Activated CD8-positive, alpha-beta T cell treated with anti-CD3 and anti-CD28 coated beads for 36 hours (primary cell): ENCODE measurements around the gene RAD21L1. TPM values are rescaled to one million over a fixed set of nuclear protein-coding genes. Genes with fewer than 3 reads are reported as not detected.

Experiments
- ATAC-seq: fragments of 200-7000 bp; cut with Tn5 transposase; one replicate; pipeline ENCODE4 v1.10.0; 2021; ENCODE audit warnings: mild to moderate bottlenecking, moderate library complexity
- CTCF ChIA-PET: fragments of 350-600 bp; sonication (Branson Sonifier 250); formaldehyde crosslinking; loops from one replicate; lab custom pipeline; 2021; ENCODE audit warnings: antibody characterized with exemption; lab: Charles Lee
- POLR2A ChIA-PET: fragments of 350-600 bp; sonication (Branson Sonifier 250); formaldehyde crosslinking; loops from one replicate; lab custom pipeline; 2021; ENCODE audit warnings: antibody characterized with exemption; lab: Charles Lee
- DNase-seq: peaks from one replicate; pipeline ENCODE4 v3.0.0-alpha.2; 2020
- H3K27ac Mint-ChIP-seq: one replicate; pipeline ENCODE4 v1.8.0; 2021; ENCODE audit warnings: mild to moderate bottlenecking, mixed read lengths
- H3K27me3 Mint-ChIP-seq: one replicate; pipeline ENCODE4 v1.8.0; 2021; ENCODE audit warnings: mixed read lengths
- H3K36me3 Mint-ChIP-seq: one replicate; pipeline ENCODE4 v1.8.0; 2021; ENCODE audit warnings: low read depth, mixed read lengths
- H3K4me1 Mint-ChIP-seq: one replicate; pipeline ENCODE4 v1.8.0; 2021; ENCODE audit warnings: low read depth, mixed read lengths
- H3K4me3 Mint-ChIP-seq: one replicate; pipeline ENCODE4 v1.8.0; 2021; ENCODE audit warnings: mild to moderate bottlenecking, moderate library complexity, mixed read lengths
- H3K9me3 Mint-ChIP-seq: one replicate; pipeline ENCODE4 v1.8.0; 2021; ENCODE audit warnings: mixed read lengths
- intact Hi-C: fragments of 100-400 bp; cut with micrococcal nuclease; formaldehyde crosslinking; loops from one replicate; pipeline ENCODE4 v1.10.0; 2022
- total RNA-seq, 2 experiments: library from RNA; stranded (reverse); gene quantifications; one replicate each; pipeline ENCODE4 v1.2.3, GENCODE V29; 2021
- TF ChIP-seq, protein P1 (sequence below): fragments of 200-600 bp; IDR thresholded peaks from one replicate; pipeline ENCODE4 v1.8.0; 2022; ENCODE audit warnings: antibody characterized with exemption, mild to moderate bottlenecking

Gene RAD21L1
- total RNA-seq, 2 experiments from 2014 or later = 0.18 to 0.25 TPM

DNA sequence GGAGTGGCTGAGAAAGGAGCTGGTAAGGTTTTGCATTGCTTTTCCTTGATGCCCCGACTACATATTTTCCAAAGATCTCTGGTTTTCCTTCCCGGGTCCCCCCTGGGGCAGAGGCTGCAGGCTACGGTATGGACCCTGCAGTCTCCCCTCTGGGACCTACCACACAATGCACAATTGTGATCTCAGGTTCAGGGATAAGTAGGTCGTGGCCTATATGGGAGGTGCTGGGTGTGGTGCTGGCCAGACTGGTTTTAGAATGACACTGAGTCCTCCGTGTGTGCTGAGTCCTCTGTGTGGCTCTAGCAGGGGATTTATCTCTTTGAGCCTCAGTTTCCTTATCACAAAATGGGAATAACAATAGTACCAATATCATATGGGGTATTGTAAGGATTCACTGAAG, 22.2 kb upstream of the RAD21L1 start:
- no peak for ATAC-seq
- ChIA-PET CTCF (interaction anchor here (2.1 kb wide), 1 partner anchor 9 kb away, joined by 8 read pairs; no protein-coding TSS in a partner anchor), POLR2A (no interaction called here)
- TF ChIP-seq, protein P1, sequence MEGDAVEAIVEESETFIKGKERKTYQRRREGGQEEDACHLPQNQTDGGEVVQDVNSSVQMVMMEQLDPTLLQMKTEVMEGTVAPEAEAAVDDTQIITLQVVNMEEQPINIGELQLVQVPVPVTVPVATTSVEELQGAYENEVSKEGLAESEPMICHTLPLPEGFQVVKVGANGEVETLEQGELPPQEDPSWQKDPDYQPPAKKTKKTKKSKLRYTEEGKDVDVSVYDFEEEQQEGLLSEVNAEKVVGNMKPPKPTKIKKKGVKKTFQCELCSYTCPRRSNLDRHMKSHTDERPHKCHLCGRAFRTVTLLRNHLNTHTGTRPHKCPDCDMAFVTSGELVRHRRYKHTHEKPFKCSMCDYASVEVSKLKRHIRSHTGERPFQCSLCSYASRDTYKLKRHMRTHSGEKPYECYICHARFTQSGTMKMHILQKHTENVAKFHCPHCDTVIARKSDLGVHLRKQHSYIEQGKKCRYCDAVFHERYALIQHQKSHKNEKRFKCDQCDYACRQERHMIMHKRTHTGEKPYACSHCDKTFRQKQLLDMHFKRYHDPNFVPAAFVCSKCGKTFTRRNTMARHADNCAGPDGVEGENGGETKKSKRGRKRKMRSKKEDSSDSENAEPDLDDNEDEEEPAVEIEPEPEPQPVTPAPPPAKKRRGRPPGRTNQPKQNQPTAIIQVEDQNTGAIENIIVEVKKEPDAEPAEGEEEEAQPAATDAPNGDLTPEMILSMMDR = no peak
- Mint-ChIP-seq H3K9me3 (no peaks in the 10 kb centered on the region), H3K27me3 (no peaks in the 10 kb centered on the region), H3K36me3 (no peaks in the 10 kb centered on the region), H3K27ac (no peak overlapping the region), H3K4me1 (peaks cover 4% of the 10 kb centered on the region), H3K4me3 (no peak overlapping the region)
- no peak for DNase-seq
- intact Hi-C loops = no loop called here

- TF ChIP-seq, protein P1 = no peak
- Mint-ChIP-seq H3K9me3 (no peaks in the 10 kb centered on the region), H3K4me3 (no peak overlapping the region), H3K4me1 (peaks cover 4% of the 10 kb centered on the region), H3K27ac (no peak overlapping the region), H3K36me3 (no peaks in the 10 kb centered on the region), H3K27me3 (no peaks in the 10 kb centered on the region)
- ChIA-PET CTCF (interaction anchor here (1.5 to 2.1 kb wide), 2 partner anchors 9 to 386 kb away, joined by 4 to 8 read pairs; no protein-coding TSS in a partner anchor), POLR2A (no interaction called here)
- intact Hi-C loops = no loop called here
- DNase-seq (no peak), ATAC-seq (no peak)
Observed at GRCh38 chr20:1204113-1204512, 21.7 kb upstream of the RAD21L1 start.

DNA sequence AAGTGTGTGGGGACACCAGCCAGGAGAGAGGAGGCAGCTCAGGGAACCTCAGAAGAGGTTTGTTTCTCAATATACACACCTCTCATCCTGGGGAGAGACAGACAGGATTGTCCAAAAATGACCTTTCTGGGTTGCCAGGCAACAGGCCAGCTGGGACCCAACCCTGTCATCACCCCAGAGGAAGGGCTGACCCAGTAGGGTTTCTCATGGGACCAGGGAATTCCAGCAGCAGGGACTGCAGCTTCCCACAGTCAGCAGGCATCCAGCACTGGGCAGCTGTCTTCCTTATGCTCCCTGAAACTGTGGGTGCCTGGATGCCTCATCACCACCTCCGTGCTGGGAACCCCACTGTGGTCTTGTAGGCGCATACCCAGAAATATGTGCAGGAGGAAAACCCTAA, 21.3 kb upstream of the RAD21L1 start:
- H3K4me1 Mint-ChIP-seq = peaks cover 4% of the 10 kb centered on the region
- no peaks in the 10 kb centered on the region for H3K27me3 Mint-ChIP-seq
- ChIA-PET CTCF (interaction anchor here (1.3 to 1.5 kb wide), 2 partner anchors 249 to 386 kb away, joined by 3 to 4 read pairs; no protein-coding TSS in a partner anchor), POLR2A (no interaction called here)
- TF ChIP-seq, protein P1 = no peak
- H3K4me3 Mint-ChIP-seq = no peak overlapping the region
- intact Hi-C loops = no loop called here
- no peaks in the 10 kb centered on the region for H3K36me3 Mint-ChIP-seq
- H3K27ac Mint-ChIP-seq = no peak overlapping the region
- DNase-seq (no peak), ATAC-seq (no peak)
- no peaks in the 10 kb centered on the region for H3K9me3 Mint-ChIP-seq

DNA sequence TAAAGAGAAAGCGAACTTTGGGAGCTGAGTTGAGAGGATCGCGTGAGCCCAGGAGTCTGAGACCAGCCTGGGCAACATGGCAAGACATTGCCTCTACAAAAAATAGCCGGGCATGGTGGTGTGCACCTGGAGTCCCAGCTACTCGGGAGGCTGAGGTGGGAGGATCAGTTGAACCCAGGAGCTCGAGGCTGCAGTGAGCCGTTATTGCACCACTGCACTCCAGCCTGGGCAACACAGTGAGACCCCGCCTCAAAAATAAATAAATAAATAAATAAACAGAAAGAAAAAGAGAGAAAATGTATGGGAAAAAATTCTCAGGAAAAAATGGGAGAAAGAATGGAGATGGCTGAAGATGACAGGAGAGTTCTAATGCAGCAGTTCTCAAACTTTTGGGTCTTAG, 20.0 kb upstream of the RAD21L1 start:
- no peak overlapping the region for H3K27ac Mint-ChIP-seq
- no peak for DNase-seq
- TF ChIP-seq, protein P1 = no peak
- no peaks in the 10 kb centered on the region for H3K36me3 Mint-ChIP-seq
- intact Hi-C loops = no loop called here
- H3K9me3 Mint-ChIP-seq = no peaks in the 10 kb centered on the region
- CTCF ChIA-PET = interaction anchor here (0.7 to 1.3 kb wide), 3 partner anchors 9 to 250 kb away, joined by 3 to 4 read pairs (median 3); no protein-coding TSS in a partner anchor
- no peak overlapping the region for H3K4me3 Mint-ChIP-seq
- ATAC-seq = no peak
- no peaks in the 10 kb centered on the region for H3K4me1 Mint-ChIP-seq
- POLR2A ChIA-PET = interaction anchor here (0.6 kb wide), 2 partner anchors 10 to 93 kb away, joined by 3 read pairs; no protein-coding TSS in a partner anchor
- H3K27me3 Mint-ChIP-seq = no peaks in the 10 kb centered on the region

- H3K27me3 Mint-ChIP-seq = no peaks in the 10 kb centered on the region
- ChIA-PET CTCF (no interaction called here), POLR2A (interaction anchor here (0.6 kb wide), 1 partner anchor 93 kb away, joined by 3 read pairs; no protein-coding TSS in a partner anchor)
- H3K4me3 Mint-ChIP-seq = no peak overlapping the region
- no peaks in the 10 kb centered on the region for H3K36me3 Mint-ChIP-seq
- TF ChIP-seq, protein P1 = no peak
- DNase-seq (no peak), ATAC-seq (no peak)
- no peaks in the 10 kb centered on the region for H3K9me3 Mint-ChIP-seq
- intact Hi-C loops = no loop called here
- H3K27ac Mint-ChIP-seq = no peak overlapping the region
- H3K4me1 Mint-ChIP-seq = no peaks in the 10 kb centered on the region
Observed at GRCh38 chr20:1206366-1207148, 19.3 kb upstream of the RAD21L1 start.
